HG03558 (cell line): ENCODE data around the gene KREMEN1.

ENCODE experiments used
- ATAC-seq: cut with Tn5 transposase; IDR thresholded peaks from one replicate; pipeline ENCODE4 v1.9.1; 2021; ENCODE audit warnings: moderate number of reproducible peaks; ENCODE audit not compliant: unreplicated experiment; ENCODE audit errors: extremely low read depth

Gene KREMEN1

DNA sequence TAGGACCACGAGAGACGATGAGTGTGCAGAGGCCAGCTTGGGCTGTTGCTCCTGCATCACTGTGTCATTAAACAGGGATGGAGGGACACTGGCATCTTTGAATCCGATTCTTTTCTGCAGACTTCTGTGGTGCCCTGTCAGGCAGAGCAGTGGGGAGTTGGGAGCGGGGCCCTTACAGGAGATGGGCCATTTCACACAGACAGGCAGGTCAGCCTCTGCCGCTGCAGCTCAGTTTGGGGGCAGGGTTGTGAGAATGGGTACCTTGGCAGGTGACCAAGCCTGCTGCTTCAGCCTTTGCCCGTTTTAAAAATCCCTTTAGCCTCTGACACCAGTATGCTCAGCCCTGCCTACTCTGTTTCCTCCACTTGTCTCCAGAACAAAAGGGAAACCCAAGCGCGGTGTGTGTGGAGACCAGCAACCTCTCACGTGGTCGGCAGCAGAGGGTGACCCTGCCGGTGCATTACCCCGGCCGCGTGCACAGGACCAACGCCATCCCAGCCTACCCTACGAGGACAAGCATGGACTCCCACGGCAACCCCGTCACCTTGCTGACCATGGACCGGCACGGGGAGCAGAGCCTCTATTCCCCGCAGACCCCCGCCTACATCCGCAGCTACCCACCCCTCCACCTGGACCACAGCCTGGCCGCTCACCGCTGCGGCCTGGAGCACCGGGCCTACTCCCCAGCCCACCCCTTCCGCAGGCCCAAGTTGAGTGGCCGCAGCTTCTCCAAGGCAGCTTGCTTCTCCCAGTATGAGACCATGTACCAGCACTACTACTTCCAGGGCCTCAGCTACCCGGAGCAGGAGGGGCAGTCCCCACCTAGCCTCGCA is 23.8 kb upstream of the KREMEN1 start:
- ATAC-seq = no peak

DNA sequence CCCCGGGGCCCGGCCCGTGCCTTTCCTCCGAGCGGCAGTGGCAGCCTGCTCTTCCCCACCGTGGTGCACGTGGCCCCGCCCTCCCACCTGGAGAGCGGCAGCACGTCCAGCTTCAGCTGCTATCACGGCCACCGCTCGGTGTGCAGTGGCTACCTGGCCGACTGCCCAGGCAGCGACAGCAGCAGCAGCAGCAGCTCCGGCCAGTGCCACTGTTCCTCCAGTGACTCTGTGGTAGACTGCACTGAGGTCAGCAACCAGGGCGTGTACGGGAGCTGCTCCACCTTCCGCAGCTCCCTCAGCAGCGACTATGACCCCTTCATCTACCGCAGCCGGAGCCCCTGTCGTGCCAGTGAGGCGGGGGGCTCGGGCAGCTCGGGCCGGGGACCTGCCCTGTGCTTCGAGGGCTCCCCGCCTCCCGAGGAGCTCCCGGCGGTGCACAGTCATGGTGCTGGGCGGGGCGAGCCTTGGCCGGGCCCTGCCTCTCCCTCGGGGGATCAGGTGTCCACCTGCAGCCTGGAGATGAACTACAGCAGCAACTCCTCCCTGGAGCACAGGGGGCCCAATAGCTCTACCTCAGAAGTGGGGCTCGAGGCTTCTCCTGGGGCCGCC is 23.1 kb upstream of the KREMEN1 start:
- ATAC-seq = no peak

DNA sequence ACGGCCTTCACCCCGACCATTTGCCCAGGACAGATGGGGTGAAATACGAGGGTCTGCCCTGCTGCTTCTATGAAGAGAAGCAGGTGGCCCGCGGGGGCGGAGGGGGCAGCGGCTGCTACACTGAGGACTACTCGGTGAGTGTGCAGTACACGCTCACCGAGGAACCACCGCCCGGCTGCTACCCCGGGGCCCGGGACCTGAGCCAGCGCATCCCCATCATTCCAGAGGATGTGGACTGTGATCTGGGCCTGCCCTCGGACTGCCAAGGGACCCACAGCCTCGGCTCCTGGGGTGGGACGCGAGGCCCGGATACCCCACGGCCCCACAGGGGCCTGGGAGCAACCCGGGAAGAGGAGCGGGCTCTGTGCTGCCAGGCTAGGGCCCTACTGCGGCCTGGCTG is 22.4 kb upstream of the KREMEN1 start:
- no peak for ATAC-seq

DNA sequence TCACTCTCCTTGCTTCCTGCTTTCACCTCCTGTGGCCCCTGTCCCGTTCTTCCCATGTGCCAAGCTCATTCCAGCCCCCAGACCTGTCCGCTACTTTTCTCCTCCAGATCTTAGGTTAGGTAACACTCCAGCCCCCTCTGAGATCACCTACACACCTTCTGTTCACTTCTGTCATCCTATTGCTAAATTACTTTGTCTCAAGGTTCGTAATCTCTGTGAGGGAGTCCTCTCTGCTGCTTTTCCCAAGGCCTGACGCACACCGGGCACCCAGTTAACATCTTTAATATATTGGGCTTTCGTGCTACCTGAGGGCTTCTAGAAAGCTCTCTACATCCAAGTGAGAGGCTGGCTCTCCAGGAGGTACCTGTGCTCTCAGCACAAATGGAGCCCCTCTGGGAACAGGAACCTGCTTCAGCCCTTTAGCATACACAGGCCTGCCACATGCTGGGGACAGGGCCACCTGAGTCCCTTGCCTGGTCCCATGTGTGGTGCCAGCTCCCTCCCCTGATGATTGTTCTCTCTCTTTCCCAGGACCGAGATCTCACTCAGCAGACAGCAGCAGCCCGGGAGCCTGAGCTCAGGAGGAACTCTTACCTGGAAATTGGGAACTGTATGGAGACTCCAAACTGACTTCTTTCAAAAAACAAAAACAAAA is 19.7 kb upstream of the KREMEN1 start:
- ATAC-seq = no peak

DNA sequence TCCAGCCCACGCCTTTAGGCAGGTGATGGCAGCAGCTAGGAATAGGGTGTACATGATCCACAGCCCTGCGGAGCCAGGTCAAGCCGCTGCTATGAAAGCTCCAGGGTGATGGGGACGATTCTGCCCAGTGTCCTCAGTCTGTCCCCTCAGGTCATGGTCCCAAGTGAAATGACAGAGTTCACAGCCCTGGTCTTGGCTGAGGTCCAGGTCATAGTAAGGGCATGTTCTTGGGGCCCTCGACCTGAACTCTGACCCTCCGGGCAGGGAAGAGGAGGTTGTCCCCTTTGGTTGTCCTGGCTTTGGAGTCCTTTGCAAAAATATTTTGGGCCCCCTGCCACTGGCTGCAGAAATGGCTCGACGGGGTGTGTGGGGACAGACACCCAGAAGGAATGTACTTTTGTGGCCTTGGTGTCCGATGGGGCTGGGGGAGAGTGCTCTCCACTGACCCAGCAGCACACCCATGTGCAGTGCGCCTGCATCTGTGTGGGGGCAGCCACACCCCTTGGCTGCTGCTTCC is 18.5 kb upstream of the KREMEN1 start:
- no peak for ATAC-seq

DNA sequence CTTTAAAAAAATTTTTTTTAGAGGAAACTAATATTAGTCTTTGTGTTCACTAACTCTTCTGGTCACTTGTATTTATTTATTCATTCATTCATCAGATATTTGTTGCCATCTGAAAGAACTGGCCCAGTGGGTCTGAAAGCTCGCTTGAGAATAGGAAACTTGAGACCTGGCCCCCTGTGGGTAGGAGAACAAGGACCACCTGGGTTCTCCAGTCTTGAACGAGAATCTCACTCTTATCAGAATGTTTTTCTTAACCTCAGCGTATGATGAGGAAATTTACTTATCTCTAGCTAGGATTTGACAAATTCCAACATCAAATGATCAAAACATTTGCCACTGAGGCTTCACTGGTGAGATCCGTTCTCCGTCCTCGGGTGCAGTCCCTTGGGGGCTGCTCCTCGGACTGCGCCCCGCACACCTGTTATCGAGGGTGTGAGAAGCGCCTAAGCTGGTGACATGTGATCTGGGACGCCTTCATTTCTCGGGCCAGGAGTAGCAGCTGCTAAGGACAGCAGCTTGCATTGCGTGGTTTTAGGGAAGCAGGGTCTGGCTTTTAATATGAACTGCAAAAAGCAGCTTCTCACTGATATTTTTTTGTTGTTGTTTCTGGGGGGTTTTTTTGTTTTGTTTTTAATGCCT is 17.5 kb upstream of the KREMEN1 start:
- no peak for ATAC-seq

DNA sequence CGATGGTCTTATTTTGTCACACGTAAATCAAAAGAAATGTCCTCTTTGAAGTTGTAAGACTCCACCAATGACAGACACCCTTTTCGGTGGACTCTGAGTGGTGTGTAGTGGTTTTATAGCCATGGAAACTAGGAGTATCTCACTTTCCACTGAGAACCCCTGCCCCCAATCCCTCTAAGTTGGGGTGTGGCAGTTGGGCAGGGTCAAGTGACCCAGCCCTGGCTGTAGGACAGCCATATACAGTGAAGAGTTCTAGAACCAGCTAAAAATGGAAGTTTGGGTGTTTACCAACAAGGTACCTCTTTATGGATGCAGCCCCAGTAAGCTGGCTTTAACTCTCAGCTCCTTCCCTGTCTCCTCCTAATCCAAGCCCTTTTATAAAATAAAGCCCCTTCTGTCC is 16.4 kb upstream of the KREMEN1 start:
- ATAC-seq = no peak

DNA sequence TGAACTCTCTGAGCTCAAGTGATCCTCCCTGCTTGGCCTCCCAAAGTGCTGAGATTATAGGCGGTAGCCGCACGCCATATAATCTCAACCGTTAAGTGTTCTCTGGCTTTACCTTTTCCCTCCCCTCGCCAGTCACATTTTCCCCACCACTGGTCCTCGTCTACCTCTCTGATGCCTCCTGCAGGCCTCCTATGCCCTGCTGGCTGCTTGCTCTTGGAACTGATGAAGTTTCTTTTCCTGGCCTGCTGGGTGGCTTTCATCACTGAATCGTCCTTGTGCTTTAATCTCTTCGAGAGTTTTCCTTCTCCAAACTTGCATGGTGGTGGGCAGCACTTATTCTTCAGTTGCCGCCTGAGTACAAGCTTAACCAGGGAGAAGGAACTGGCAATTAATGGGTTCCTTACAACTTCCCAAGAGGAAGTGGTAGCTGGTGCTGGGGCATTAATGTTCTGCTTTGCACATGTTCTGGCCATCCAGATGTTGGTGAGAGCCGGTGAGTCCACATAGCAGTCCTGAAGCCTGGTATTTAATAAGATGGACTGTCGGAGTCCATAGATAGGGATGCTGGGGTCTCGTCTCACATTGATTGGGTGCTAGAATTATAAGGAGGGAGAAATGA is 12.5 kb upstream of the KREMEN1 start:
- no peak for ATAC-seq

DNA sequence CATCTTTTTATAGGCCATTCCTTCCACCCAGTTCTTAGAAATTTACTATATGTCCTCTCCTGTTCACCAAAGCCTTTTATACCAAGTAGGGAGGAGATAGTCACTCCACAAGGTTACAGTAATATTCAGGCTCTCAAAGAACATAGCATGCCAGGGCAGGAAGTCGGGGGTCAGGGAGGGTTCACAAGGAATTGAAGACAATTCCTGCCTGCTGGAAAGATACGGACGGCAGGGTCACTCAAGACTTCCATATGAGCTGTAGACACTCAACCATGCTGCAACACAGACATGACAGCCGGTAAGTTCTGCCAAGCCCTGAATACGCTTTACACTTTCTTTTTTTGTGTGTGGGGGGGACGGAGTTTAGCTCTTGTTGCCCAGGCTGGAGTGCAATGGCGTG is 11.9 kb upstream of the KREMEN1 start:
- no peak for ATAC-seq

DNA sequence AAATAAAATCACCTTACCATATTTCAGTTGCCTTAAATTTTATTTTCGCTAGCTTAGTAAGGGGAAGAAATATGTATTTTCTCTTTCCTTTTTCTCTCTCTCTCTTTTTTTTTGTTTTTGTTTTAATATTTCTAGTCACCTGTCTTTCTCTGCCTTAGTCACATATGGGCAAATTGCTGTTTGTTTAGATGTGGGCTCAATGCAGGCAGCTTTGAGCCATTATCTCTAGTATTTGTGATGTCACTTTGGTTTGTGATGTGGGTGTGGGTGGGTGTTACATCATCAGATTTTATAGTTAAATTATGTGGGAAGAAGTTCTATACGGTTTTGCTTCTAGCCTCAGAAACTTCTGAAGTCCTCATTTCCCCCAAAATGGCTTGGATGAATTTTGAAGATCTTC is 11.1 kb upstream of the KREMEN1 start, which contains the start of gene C22orf31:
C22orf31 (minus strand) TSS at position 59 of the 400 bp plus-strand sequence; CDS start at position 20, 39 bp downstream.
- no peak for ATAC-seq

DNA sequence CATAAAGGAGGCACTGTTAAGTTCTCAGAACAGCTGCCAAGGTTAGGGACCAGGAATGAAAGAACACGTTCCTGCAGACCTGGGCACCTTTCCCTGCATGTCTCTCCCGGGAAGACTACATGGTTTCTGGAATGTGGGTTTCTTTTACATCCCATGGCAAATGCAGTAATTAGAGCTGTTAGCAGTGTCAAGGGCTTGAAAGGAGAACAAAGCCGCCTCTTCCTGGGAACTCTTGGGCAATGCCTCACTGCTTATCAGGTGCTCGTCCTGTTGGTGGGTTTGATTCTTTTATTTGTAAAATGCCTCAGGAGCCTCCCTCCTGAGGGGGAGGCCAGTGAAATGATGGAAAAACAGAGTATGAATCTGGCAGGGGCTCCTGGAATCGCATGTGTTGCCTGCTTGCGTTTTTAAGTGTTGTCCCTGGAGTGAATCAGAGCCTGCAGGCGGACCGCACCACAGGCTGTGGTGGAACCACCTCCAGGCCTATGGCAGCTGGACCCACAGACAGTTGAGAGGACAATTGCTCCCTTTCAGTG is 10.5 kb upstream of the KREMEN1 start:
- no peak for ATAC-seq

DNA sequence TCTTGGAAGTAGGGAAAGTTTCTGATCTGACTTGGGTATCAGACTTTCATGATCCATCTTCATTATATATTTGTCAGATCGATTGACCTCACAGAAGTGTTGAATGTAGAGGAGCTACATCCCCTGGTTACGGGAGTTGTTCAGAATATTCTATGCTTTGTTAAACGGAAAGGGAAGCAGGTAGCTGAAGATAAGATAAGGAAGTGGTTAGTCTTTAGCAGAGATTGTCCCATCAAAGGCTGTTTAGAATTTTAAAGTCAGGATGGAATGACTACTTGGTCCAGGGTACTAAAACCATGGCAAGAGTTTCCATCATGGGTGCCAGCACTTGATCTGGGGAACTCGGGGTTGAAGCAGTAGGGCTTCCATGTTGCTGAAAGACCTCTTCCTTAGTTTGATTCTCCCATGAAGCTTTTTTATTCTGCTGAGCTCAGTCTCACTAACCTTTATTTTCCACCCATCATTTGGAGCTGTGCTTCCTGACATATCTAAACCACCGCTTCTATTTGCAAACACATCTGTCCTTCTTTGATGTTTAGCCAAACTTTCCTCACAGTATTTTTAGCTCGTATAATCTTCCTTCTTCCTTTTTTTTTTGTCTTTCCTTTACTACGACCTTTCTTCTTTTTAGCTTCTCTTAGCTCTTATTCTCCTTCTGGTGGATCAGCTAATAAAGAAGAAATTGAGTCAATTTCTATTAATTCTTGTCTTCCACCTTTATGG is 7.2 kb upstream of the KREMEN1 start:
- ATAC-seq = no peak

DNA sequence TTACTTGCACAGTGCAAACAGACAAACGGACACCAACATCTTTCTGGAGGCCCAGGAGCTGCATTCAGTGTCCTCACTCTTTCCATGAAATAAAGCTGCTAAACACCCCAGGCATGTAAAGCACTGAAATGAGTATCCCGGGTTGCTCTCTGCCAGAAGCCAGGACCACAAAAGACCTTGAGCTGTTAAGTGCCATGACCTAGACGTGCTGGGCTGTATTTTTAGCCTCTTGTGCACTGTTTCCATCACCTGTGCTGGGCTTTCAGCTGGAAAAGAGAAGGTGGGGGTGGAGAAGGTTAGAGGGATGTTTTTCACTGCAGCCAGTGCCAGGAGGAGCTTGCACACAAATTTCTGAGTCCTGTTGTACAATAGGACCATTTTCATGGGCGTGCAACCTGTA is 3.4 kb upstream of the KREMEN1 start:
- ATAC-seq = no peak

DNA sequence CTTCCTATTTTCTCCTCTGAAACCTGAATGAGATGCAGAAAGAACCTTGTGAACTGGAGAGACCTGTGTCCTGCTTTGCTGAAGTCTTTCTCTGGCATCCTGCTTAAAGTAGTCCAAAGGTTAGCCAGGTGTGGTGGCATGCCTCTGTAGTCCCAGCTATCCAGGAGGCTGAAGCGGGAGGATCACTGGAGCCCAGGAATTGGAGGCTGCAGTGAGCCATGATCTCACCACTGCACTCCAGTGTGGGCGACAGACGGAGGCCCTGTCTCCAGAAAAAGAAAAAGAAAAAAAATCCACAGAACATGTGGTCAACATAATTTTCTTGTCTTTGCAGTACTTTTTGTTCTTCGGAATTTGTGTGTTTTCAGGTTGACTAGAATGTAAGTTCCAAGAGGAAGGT is 2.3 kb upstream of the KREMEN1 start:
- no peak for ATAC-seq

DNA sequence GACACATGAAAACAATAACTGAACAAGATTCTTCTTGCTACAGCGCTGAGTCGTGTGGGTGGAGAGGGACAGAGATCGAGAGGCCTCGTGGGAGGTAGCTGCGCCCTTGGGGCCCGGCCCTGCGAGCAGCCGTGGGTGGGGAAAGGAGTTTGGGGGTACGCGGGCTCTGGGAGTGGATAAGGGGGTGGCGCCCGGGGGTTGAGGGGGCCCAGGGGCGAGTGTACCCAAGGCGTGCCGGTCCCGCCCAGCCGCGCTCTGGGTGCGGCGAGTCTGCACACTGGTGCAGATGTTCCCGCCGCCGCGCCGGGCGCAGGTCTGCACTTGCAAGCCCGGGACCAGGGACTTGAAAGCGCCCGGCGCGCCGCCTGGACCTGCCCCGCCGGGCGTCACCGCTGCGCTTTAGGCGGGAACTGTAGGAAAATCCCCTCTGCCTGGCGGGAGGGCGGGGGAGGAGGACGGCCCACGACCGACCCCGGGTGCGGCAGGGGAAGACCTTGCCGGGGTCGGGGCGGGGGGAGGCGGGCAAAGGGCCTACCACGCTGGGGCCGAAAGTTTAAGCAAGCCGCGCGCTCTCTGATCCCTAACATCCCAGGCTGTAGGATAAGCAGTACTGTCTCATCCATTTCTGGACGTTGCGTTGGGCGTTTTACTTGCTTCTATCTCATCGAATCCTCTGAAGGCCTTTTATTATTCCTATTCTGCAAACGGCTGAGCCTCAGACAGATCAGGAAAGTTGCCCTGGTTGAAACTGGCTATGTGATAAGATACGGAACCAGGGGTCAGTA is 1.4 kb upstream of the KREMEN1 start:
- no peak for ATAC-seq

DNA sequence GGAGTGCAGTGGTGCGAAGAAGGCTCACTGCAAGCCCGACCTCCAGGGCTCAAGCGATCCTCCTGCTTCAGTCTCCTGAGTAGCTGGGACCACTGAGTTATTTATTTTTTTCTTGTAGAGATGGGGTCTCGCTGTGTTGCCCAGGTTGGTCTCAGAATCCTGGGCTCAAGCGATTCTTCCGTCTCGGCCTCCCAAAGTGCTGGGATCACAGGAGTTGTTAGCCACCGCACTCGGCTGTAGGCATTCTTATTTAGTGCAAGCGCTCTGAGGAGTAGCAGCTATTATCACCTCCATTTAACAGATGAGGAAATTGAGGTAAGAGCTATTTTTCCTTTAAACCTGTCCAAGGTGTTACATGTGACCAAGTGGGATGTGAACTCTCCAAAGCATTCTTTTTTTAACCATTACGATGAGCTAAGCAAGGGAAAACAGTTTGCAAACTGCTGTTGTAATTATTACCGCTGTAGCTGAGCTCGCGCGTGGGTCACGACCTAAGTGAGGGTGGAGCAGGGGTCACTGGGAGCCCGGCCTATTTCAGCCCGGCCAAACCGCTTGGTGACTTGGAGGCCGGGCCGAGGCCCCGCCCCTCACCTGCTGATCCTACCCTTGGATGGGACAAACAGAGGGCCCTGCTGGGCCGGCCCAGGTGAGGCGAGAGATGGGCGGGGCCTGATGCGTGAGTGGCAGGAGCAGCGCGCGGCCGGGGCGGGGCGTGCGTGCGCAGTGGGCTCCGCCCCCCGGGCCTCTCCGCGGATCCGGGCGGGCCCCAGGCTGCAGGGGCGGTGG is 449 bp upstream of the KREMEN1 start:
- no peak for ATAC-seq

DNA sequence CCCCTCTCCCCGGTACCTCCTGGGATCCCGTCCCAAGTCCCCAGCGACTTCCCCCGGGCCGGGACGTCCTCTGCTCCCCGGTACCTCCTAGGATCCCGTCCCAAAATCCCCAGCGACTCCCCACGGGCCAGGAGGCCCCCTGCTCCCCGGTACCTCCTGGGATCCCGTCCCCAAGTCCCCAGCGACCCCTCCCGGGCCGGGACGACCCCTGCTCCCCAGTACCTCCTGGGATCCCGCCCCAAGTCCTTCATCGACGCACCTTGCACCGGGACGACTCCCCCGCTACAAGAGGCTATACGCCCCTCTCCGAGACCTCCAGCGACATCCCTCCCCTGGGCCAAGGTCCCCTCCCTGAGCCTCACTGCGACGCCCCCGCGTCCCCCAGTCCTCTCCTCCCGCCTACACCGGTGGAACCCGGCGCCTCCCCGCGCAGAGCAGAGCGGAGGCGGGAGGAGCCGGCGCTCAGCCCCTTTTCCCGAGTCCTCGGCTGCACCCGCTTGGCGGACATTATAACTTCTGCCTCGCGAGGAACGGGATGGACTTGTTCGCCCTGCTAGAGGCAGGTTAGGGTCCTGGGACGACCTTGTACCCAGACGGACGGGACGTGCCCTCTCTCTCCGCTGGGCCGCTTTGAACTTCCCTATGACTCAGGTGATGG is 912 bp downstream of the KREMEN1 start:
- no peak for ATAC-seq
